ENCODE measurements around the gene BLM. TPM values are rescaled to one million over a fixed set of nuclear protein-coding genes. Genes with fewer than 3 reads are reported as not detected.

Gene BLM
- total RNA-seq, 1 donor from 2014 or later = 0.68 TPM

Other genes starting within 250 kb of the BLM start
- gene CRTC3, start 187.4 kb upstream of the BLM start, total RNA-seq = 14.7 TPM
- gene FURIN, start 151.2 kb downstream of the BLM start, total RNA-seq = 281 TPM
- 39.4 TPM for gene FES, start 167.2 kb downstream of the BLM start, total RNA-seq
- 96.9 TPM for gene MAN2A2, start 186.0 kb downstream of the BLM start, total RNA-seq
- gene HDDC3, start 215.2 kb downstream of the BLM start, total RNA-seq = 9.0 TPM
- gene UNC45A, start 217.9 kb downstream of the BLM start, total RNA-seq = 32.7 TPM
- gene RCCD1, start 237.5 kb downstream of the BLM start, total RNA-seq = 7.7 TPM

Data from left lobe of liver (tissue), 1 donor.